Activated CD4-positive, alpha-beta T cell treated with anti-CD3 and anti-CD28 coated beads, Interleukin-2, amount 50 U/mL, for 1 hour (primary cell): Measurements from ENCODE around the gene TPSB2.
A peak's percentile ranks its signal among the peaks of the same experiment; 100 is the strongest.
"Not testable (repeated sequence)": the region's sequence is repeated elsewhere in the genome, so short reads cannot be mapped to it uniquely, and the experiment has no call there.

Experiments
- DNase-seq: peaks from one replicate; pipeline ENCODE4 v3.0.0-alpha.2; 2020

The TPSB2 gene

GRCh38 chr16:1199347-1200013 lies 30.5 kb downstream of the TPSB2 start:
- no peak for DNase-seq

GRCh38 chr16:1198671-1199346 lies 31.2 kb downstream of the TPSB2 start:
- DNase-seq = not testable (repeated sequence)

GRCh38 chr16:1198194-1198593 lies 31.8 kb downstream of the TPSB2 start:
- no peak for DNase-seq

- no peak for DNase-seq
These were observed 32.6 kb downstream of the TPSB2 start for GRCh38 chr16:1197237-1197866.

GRCh38 chr16:1196494-1196893 lies 33.5 kb downstream of the TPSB2 start:
- DNase-seq = no peak

- no peak for DNase-seq
These were observed 34.7 kb downstream of the TPSB2 start for GRCh38 chr16:1195393-1195666.

GRCh38 chr16:1194665-1195392 lies 35.2 kb downstream of the TPSB2 start:
- DNase-seq = peak; percentile 20

GRCh38 chr16:1193825-1194581 lies 36.0 kb downstream of the TPSB2 start:
- no peak for DNase-seq

- DNase-seq = no peak
These were observed 36.7 kb downstream of the TPSB2 start for GRCh38 chr16:1193143-1193824.

GRCh38 chr16:1192384-1193073 lies 37.5 kb downstream of the TPSB2 start:
- no peak for DNase-seq

GRCh38 chr16:1190789-1191188 lies 39.2 kb downstream of the TPSB2 start:
- DNase-seq = not testable (repeated sequence)

- DNase-seq = no peak
These were observed 40.5 kb downstream of the TPSB2 start for GRCh38 chr16:1189455-1189854.

- DNase-seq = peak; percentile 49
These were observed 41.4 kb downstream of the TPSB2 start for GRCh38 chr16:1188432-1189189.

- DNase-seq = not testable (repeated sequence)
These were observed 44.4 kb downstream of the TPSB2 start for GRCh38 chr16:1185460-1186207.

- no peak for DNase-seq
These were observed 45.0 kb downstream of the TPSB2 start for GRCh38 chr16:1184980-1185379.

GRCh38 chr16:1184156-1184868 lies 45.7 kb downstream of the TPSB2 start:
- DNase-seq = no peak

- no peak for DNase-seq
These were observed 46.8 kb downstream of the TPSB2 start for GRCh38 chr16:1182950-1183907.

GRCh38 chr16:1182316-1182671 lies 47.7 kb downstream of the TPSB2 start:
- no peak for DNase-seq
